ENCODE measurements around the gene TMEM178A. TPM values are rescaled to one million over a fixed set of nuclear protein-coding genes. Genes with fewer than 3 reads are reported as not detected.

TMEM178A gene
- total and polyA plus RNA-seq, 2 donors (not counting 1 experiment from before 2014, with no cell fraction given), result 0.69 to 0.99 TPM

DNA sequence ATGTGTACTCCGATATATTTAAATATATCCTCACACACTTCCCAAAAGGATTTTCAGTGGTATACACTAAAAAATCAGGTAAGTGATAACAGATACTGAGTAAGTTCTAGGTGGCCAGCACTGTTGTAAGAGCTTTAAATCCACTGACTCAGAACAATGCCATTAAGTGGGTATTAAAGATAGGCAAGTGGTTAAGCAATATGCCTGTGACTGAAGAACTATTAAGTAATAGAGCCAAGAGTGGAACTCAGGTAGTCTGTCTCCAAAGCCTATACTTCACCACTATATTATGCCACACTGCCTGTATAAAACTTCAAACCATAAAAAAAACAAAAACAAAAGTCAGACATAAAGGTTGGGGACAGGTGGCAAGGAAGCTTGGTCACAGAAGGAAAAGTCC is 76.2 kb downstream of the TMEM178A start:
- Histone ChIP-seq H4K20me1 (ENCODE audit: control insufficient read depth, insufficient read depth, low read length, poor library complexity, severe bottlenecking) (no peaks in the 10 kb centered on the region), H3K4me2 (replicated peaks; ENCODE audit: low read depth, low read length, poor library complexity, severe bottlenecking) (no peak overlapping the region), H3K79me2 (ENCODE audit: control insufficient read depth, insufficient read depth, low read length) (no peaks in the 10 kb centered on the region), H3K9ac (ENCODE audit: low read length) (no peak overlapping the region), H2AFZ (ENCODE audit: insufficient read depth, low read depth, low read length, poor library complexity, severe bottlenecking) (no peak overlapping the region), H3K27ac (ENCODE audit: low read length in 2 of 2) (no peak overlapping the region), H3K27me3 (replicated peaks in 1 of 4; ENCODE audit: control extremely low read depth in 1 of 4, control insufficient read depth in 3 of 4, insufficient read depth in 4 of 4, low read length in 3 of 4) (no peaks in the 10 kb centered on the region), H3K36me3 (replicated peaks in 1 of 2; ENCODE audit: control extremely low read depth in 1 of 2, control insufficient read depth in 1 of 2, extremely low read depth in 1 of 2, insufficient read depth in 2 of 2, low read length in 1 of 2) (peaks cover 6 to 46% of the 10 kb centered on the region in 2 experiments), H3K9me3 (ENCODE audit: control extremely low read depth in 1 of 3, control insufficient read depth in 2 of 3, insufficient read depth in 1 of 3, low read length in 2 of 3) (no peaks in the 10 kb centered on the region), H3K4me3 (ENCODE audit: control extremely low read depth in 1 of 5, extremely low read depth in 1 of 5, insufficient read depth in 1 of 5, low read depth in 2 of 5, low read length in 4 of 5) (no peak overlapping the region), H3K4me1 (ENCODE audit: control insufficient read depth in 2 of 2, insufficient read depth in 2 of 2, low read length in 2 of 2) (no peaks in the 10 kb centered on the region)
- TF ChIP-seq CTCF (IDR thresholded peaks at IDR 0.05) (no peak), EZH2 (IDR thresholded peaks at IDR 0.05; ENCODE audit: borderline replicate concordance, insufficient read depth, low read depth, low read length, poor library complexity, severe bottlenecking) (no peak)
- Mint-ChIP-seq H3K27ac (no peak overlapping the region), H3K4me3 (no peak overlapping the region), H3K9me3 (ENCODE audit: insufficient read depth) (no peaks in the 10 kb centered on the region), H3K4me1 (no peaks in the 10 kb centered on the region), H3K27me3 (no peaks in the 10 kb centered on the region)
- ChIA-PET POLR2A (no interaction called here), CTCF (interaction anchor here (0.9 to 2.8 kb wide), 4 partner anchors 11 to 365 kb away, joined by 3 to 12 read pairs (median 4); no protein-coding TSS in a partner anchor)
- intact Hi-C loops (cut with micrococcal nuclease), result no loop called here
- ATAC-seq (ENCODE audit: low read depth) (no peak), DNase-seq (no peak)
- no CpG with 5 or more reads among the region's 1 CpG for WGBS (ENCODE audit: insufficient coverage)

DNA sequence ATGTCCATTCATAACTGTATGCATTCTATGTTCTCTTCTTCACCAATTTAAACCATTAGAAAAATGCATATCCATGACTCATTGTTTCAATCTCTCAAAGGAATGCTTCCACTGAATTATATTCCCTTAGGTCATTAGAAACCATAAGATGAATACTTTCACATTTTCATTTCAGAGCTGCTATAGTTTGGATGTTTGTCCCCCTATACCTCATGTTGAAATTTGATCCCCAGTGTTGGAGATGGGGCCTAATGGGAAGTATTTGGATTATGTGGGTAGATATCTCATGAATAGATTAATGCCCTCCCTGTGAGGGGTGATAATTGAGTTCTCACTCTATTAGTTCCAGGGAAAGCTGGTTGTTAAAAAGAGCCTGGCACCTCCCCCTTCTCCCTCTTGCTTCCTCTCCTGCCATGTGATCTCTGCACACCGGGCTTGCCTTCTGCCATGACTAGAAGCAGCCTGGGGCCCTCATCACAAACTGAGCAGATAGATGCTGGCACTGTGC is 77.6 kb downstream of the TMEM178A start:
- ATAC-seq (ENCODE audit: low read depth), result no peak
- intact Hi-C loops (cut with micrococcal nuclease), result no loop called here
- no peaks in the 10 kb centered on the region for H3K79me2 ChIP-seq (ENCODE audit: control insufficient read depth, insufficient read depth, low read length)
- no peaks in the 10 kb centered on the region for H4K20me1 ChIP-seq (ENCODE audit: control insufficient read depth, insufficient read depth, low read length, poor library complexity, severe bottlenecking)
- H3K27me3 Mint-ChIP-seq, result no peaks in the 10 kb centered on the region
- TF ChIP-seq CTCF (IDR thresholded peaks at IDR 0.05) (no peak), EZH2 (IDR thresholded peaks at IDR 0.05; ENCODE audit: borderline replicate concordance, insufficient read depth, low read depth, low read length, poor library complexity, severe bottlenecking) (no peak)
- H3K27ac ChIP-seq (ENCODE audit: low read length in 2 of 2), result no peak overlapping the region
- no peak overlapping the region for H3K27ac Mint-ChIP-seq
- H3K4me3 Mint-ChIP-seq, result no peak overlapping the region
- H3K4me2 ChIP-seq (replicated peaks; ENCODE audit: low read depth, low read length, poor library complexity, severe bottlenecking), result no peak overlapping the region
- no peaks in the 10 kb centered on the region for H3K9me3 Mint-ChIP-seq (ENCODE audit: insufficient read depth)
- H2AFZ ChIP-seq (ENCODE audit: insufficient read depth, low read depth, low read length, poor library complexity, severe bottlenecking), result no peak overlapping the region
- H3K4me1 Mint-ChIP-seq, result no peaks in the 10 kb centered on the region
- H3K4me3 ChIP-seq (ENCODE audit: control extremely low read depth in 1 of 5, extremely low read depth in 1 of 5, insufficient read depth in 1 of 5, low read depth in 2 of 5, low read length in 4 of 5), result no peak overlapping the region
- H3K36me3 ChIP-seq (replicated peaks in 1 of 2; ENCODE audit: control extremely low read depth in 1 of 2, control insufficient read depth in 1 of 2, extremely low read depth in 1 of 2, insufficient read depth in 2 of 2, low read length in 1 of 2), result peaks cover 6 to 40% of the 10 kb centered on the region in 2 experiments
- H3K9ac ChIP-seq (ENCODE audit: low read length), result no peak overlapping the region
- no peaks in the 10 kb centered on the region for H3K27me3 ChIP-seq (replicated peaks in 1 of 4; ENCODE audit: control extremely low read depth in 1 of 4, control insufficient read depth in 3 of 4, insufficient read depth in 4 of 4, low read length in 3 of 4)
- 88% methylated on average over 1 of the region's 1 CpG for WGBS (ENCODE audit: insufficient coverage)
- ChIA-PET CTCF (interaction anchor here (1.8 to 2.8 kb wide), 2 partner anchors 12 to 366 kb away, joined by 6 to 12 read pairs; no protein-coding TSS in a partner anchor), POLR2A (no interaction called here)
- H3K9me3 ChIP-seq (ENCODE audit: control extremely low read depth in 1 of 3, control insufficient read depth in 2 of 3, insufficient read depth in 1 of 3, low read length in 2 of 3), result no peaks in the 10 kb centered on the region
- no peaks in the 10 kb centered on the region for H3K4me1 ChIP-seq (ENCODE audit: control insufficient read depth in 2 of 2, insufficient read depth in 2 of 2, low read length in 2 of 2)
- DNase-seq, result no peak

Data from B cell (primary cell).